Measurements from ENCODE around the gene NLRC4.
"Not testable (repeated sequence)": the region's sequence is repeated elsewhere in the genome, so short reads cannot be mapped to it uniquely, and the experiment has no call there.

NLRC4 gene

DNA sequence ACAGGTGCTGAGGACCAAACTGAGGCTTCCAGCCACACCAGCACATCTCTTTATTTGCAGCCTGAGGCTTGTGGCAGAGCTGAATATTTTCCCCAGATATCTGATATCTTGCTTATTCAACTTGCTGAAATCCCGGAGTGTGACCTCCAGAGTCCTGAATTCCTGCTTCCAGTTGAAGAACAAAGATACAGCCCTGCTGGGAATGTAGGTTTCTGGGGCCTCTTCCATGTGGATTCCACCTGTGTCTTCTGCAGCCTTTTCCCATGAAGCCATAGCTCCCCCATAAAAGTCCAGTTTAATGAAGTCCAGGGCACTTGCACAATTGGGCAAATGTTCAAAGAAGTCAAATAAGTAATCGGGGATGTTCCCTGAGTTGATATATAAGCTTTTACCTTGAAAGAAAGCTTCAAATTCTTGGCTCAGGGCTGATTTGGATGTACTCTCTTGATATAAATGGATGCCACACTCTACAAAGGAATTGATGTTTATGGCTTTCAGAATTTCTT, 14.9 kb downstream of the NLRC4 start:
- DNase-seq: no peak

DNA sequence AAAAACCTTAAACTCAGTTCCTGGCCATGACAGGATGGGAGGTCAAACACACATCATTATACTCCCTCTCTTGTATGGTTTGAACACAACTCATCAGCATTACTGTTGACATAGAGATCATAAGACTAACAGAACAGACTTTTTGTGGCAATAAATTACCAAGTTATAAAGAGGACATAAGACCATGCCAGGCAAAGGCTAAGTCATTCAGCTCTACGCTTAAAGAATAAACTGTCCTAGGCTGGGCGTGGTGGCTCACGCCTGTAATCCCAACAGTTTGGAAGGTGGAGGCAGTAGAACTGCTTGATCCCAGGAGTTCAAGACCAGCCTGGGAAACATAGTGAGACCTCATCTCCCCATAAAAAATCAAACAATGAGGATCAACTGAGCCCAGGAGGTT, 16.4 kb downstream of the NLRC4 start:
- no peak for DNase-seq

DNA sequence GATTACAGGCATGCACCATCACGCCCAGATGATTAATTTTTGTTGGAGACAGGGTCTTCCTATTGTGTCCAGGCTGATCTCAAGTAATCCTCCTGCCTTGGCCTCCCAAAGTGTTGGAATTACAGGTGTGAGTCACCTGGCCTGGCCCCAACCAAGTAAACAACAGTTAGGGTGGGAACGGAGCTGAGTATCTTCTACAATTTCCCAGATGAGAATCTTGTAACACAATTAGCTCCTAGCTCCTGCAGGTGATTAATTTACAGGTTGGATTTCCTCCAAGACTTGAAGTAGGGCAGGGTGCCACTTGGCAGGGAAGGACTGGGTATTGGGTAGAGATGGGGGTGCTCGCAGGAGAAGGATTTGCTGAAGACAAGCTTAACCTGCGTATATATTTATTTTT, 17.8 kb downstream of the NLRC4 start:
- DNase-seq: no peak

DNA sequence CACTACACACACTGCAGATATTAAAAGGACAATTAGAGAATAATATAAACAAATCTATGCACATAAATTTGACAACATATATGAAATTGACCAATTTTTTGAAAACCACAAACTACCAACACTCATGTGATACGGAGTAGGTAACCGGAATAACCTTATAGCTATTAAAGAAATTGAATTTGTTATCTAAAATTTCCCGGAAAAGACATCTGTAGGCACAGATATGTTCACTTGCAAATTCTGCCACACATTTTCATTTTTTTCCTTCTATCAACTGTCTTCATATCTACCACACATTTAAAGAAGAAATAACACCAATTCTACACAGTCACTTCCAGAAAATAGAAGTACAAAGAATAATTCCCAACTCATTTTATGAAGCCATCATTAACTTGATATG, 22.4 kb downstream of the NLRC4 start:
- DNase-seq: no peak

DNA sequence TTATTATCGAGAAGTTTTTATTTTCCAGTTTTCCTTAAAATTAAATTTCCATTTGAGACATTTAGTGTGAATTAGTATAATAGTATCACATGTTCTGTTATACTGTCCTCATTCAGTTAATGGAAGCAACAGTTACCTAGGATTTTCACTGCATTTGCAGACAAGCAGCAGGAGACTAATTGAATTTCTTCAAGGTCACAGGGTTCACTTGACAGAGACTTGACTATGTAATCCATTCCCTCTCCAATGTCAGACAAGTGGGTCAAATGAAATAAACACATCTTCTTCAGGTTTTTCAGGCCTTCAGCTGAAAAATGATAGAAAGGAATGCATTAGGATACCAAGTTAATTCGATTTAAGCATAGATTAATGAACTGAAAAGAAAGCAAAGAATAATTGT, 26.7 kb downstream of the NLRC4 start:
- no peak for DNase-seq

DNA sequence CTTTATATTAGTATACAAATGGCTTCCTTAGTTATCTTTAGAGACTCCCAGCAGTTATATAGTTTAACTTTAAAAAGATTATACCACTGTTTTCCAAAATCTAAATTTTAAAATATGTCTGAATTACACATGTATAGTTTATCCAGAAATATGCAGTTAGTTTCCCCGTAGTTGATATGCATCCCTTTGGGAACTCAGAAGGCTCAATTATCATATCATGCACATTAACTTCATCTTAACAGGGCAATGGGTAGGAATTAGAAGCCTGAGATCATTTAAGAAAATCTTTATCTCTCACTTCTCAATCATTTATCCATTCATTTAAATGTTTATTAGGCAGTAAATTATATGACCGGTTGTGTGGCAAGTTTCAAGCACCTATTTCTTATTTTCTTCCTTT, 27.2 kb downstream of the NLRC4 start:
- DNase-seq: no peak

DNA sequence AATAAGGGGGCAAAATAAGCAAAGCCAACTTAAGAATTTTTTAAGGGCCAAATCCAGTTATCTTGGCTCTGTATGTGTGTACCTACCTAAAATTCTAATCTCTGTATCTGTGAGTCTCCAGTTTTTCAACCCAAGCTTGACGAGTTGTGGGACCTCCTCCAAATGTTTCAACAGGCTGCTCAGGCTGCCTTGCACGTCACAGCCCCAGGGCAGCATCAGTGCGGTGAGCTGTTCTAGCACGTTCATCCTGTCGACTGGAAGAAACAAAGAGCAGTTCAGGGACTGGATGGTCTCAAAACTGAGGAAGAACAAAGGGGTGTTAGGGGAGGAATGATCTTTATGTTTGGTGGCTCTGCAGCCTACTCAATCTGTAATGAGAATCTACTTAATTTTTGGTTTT, 29.4 kb downstream of the NLRC4 start:
- no peak for DNase-seq

DNA sequence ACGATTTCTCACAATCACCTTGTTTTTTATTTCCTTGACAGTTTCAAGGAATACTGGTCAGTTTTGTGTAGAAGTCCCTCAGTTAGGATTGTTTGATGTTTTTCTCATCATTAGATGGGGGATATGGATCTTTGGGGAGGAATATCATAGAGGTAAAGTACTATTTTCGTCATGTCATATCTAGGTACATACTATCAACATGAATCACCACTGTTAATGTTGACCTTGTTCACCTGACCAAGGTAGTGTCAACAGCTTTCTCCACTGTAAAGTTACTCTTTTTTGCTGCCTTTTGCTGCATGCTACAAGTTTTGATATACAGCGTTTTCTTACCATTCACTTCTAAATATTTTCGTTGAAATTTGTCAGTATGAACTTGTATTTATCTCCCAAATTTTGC, 32.7 kb downstream of the NLRC4 start:
- no peak for DNase-seq

DNA sequence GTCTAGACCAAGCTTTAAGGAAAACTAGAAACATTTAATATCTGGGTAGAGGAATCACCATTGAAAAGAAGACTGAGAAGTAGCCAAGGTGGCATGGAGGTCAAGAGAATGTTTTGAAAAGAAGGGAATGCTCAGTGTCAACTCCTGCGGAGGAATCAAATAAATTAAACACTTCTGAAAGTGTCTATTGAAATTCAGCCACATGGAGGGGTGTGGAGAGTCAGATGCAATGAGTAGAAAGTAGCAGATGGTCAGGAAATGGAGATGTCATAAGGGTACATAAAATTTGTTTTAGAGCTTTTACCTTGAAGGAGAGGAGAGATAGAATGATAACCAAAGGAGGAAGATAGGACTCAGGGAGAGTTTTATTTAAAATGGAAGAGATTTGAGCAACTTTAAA, 35.1 kb downstream of the NLRC4 start:
- DNase-seq: no peak

DNA sequence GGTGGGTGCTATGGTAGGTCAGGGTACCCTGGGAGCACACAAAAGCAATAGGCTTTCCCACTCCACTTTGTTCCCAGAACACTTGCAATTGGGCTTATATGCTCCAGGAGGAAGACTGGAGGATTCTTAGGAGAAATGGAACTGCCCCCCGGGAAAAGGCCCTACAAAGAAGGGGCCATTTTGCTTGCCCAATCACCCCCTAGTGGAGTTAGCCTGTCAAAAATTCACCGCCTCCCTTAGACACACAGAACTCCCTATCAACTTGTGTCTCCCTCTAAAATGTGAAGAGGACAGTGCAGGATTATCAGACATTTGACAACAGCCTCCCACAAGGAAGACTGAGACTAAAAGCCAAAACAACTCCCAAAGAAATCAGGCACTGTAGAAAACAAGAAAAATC, 36.5 kb downstream of the NLRC4 start:
- no peak for DNase-seq

DNA sequence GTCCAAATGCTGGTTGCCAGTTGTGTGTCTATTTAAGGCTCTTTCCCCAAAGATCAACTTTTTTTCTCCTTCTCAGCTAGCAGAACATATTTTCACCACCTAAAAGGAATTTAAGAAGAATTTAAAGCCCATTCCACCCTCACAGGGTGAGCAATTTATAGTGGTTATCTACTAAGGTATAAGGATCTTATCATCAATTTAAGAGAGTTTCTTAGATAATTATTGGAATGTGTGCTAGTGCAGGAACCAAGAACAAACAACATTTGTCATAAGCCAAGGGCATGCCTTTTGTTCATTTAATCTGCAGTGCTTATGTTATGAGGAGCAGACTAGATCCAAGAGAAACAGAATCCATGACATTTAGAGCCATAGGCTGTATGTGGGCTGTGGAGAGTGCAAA, 37.2 kb downstream of the NLRC4 start:
- no peak for DNase-seq

DNA sequence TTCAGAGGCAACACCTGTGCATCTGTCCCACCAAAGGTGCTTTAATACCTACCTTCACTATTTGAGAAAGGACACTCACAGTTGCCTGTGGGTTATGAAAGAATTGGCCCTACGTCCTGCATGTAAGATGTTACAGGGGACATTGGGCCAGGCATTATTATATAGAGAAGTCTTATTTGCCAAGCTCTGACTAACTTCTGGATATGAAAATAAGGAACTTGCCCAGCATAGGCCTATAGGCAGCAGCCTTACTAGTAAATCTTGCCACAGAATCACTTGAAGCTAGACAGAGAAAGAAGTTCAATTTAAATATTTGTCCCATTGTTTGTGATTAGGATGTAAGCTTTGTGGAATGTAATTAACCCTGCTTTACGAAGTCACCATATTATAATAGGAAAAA, 41.7 kb downstream of the NLRC4 start:
- no peak for DNase-seq

DNA sequence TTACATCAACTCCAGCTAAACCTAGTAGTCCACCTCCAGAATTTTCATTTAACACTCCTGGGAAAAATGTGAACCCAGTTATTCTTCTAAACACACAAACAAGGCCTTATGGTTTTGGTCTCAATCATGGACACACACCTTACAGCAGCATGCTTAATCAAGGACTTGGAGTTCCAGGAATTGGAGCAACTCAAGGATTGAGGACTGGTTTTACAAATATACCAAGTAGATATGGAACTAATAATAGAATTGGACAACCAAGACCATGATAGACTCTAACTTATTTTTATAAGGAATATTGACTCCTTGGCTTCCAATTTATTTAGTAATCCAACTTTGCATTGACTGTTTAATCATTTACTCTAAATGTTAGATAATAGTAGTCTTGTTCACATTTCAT, 44.2 kb downstream of the NLRC4 start:
- no peak for DNase-seq

DNA sequence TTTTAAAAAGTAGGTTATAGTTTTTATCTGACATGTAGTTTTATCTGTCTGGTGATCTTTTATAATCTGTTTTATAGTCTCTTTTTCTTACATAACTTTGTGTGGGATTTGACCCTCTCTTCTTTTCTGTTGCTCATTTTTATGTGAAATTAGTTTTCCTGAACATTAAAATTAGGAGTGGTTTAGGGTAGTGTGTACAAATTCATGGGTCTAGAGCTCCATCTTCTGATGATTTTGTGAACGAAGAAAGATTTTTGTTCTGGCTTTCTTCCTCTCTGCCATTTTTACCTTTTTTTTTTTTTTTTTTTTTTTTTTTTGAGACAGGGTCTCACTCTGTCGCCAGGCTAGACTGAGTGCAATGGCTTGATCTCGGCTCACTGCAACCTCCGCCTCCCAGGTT, 52.4 kb downstream of the NLRC4 start:
- DNase-seq: no peak

DNA sequence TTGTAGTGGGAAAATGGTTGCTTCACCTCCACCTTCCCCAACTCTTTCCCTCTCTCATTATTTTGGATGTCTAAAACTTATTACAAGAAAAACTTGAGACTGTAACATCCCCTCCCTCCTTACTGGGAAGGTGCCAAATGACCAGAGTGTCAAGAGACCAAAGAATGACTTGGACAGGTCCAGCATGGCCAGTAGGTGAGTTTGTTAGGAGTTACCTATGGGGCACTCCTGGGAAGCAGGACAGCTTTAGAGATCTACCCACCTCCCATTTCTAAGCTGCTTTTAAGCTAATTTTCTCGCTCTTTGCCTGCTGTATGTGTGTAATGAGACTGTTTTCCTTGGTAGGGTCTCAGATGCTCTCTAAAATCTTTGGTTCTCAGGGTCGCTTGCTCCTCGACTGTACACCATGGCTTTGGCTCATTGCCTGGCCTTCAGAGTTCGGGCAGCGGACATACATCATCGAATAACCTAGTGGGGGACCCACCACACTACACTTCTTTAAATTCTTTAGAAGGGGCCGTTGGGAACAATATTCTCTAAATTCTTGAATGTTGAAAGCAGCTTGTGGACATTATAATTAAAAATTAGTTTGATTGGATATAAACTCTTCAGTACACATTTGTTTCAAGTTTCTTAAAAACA, 53.8 kb downstream of the NLRC4 start:
- no peak for DNase-seq

DNA sequence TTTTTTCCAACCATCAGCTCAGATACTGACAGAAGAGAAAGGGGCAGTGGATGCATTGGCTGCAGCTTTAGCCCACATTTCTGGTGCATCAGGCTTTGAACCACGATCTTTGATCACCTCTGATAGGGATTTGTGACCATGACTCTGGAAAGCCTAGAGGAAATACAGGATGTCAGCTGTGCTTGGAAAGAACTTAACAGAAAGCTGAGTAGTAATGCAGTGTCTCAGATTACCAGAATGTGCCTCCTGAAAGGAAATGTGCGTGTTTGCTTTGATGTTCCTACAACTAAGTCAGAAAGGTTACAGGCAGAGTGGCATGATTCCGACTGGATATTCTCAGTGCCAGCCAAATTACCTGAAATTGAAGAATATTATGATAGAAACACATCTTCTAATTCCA, 61.3 kb downstream of the NLRC4 start:
- not testable (repeated sequence) for DNase-seq

DNA sequence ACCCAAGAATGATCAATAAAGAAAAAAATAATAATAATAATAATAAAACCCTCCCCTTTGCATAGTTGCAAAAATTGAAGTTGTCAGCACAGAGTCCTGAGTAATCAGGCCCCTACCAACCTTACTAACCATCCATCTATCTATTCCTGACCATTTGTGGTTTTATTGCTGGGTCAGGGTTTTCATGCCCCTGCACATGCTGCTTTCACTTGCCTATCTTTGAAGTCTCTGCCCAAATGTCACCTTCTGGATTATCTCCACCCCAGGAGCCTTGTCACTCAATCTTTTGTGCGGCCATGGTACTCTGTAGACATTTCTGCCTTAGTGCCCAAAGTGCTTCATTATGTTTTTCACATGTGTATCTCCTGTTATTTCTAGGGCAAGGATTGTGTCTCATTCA, 63.9 kb downstream of the NLRC4 start:
- DNase-seq: no peak

DNA sequence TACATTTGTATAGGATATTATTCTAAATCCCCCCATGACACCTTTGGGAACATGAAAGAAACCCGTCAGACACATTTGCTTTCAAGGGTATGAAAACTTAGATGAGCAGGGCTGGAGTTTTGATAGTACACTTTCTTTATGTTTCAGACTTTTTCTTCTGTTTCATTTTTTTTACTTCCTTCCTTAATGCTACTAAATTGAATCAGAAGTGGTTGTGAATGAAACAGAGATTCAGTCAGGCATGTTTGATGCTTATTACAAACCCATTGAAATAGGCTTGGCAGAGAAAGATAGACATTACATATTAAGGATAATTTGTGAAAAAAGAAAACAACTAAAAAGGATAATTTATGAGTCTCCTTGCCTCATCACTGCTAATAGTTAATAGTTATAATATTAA, 72.3 kb downstream of the NLRC4 start:
- DNase-seq: no peak

DNA sequence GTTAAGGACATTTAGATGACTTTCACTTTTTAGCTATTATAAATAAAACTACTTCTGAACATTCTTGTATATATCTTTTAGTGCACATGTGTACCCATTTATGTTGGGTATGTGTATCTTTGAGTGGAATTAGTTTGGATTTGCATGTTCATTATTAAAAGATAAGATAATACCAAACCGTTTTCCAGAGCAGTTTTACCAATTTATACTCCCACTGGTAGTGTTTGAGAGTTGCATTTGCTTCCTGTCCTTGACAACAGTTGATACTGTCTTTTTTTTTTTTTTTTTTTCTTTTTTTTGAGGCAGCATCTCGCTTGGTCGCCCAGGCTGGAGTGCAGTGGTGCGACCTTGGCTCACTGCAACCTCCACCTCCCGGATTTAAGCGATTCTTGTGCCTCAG, 75.7 kb downstream of the NLRC4 start:
- DNase-seq: no peak

DNA sequence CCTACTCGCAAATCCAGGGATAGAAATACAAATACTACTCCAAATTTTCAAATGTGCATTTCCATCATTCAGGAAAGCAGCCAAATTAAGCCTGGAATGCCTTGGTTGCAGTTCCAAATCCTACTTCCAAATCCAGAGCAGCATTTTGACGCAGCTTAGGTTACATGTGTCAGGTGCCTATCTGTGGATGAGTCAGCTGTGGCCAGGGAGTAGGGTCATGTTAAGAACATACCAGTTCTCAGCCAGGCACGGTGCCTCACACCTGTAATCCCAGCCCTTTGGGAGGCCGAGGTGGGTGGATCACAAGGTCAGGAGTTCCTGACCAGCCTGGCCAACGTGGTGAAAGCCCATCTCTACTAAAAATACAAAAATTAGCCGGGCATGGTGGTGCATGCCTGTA, 82.0 kb downstream of the NLRC4 start:
- DNase-seq: no peak

Measured in anterior cingulate cortex (tissue), 58 donors.